K562 (cell line): ENCODE data around the gene KNDC1.

ENCODE experiments used
- BRCA1 ChIP-seq, 2 experiments: fragments of 450-650 bp in 1 of 2; sonication (generic) in 1 of 2; formaldehyde crosslinking in 1 of 2; IDR thresholded peaks; 2 replicates each; pipeline versions ENCODE4 v1.5.0 to v1.6.1; 2017 to 2020; ENCODE audit warnings: mild to moderate bottlenecking in 1 of 2, missing genetic modification reagents in 1 of 2
- CBX3 ChIP-seq, 2 experiments: IDR thresholded peaks; 1 replicate in 1 of 2; 2 replicates in 1 of 2; pipeline ENCODE4 v1.6.1; 2012; ENCODE audit warnings: inconsistent platforms in 2 of 2, low read length in 2 of 2, borderline replicate concordance in 1 of 2, control low read depth in 1 of 2
- NFIC ChIP-seq: fragments of 450-650 bp; IDR thresholded peaks from 2 replicates; pipeline ENCODE4 v1.6.1; 2017; ENCODE audit warnings: mild to moderate bottlenecking, inconsistent platforms
- TCF7L2 ChIP-seq: fragments of 150-350 bp; IDR thresholded peaks from 2 replicates; pipeline ENCODE4 v1.6.1; 2016; ENCODE audit warnings: low read depth, mild to moderate bottlenecking, low read length, moderate library complexity

- TF ChIP-seq CBX3 (IDR thresholded peaks at IDR 0.05; ENCODE audit: borderline replicate concordance in 1 of 2, low read length in 2 of 2) (no peak), BRCA1 (IDR thresholded peaks at IDR 0.05) (no peak), BRCA1 (CRISPR knock-in tag; IDR thresholded peaks at IDR 0.05) (no peak), NFIC (no peak), TCF7L2 (no peak)
Measured at GRCh38 chr10:133141144-133141957, 18.7 kb upstream of the KNDC1 start.
